SK-N-SH (cell line): ENCODE data around the gene ZDHHC11B.
"Not testable (repeated sequence)": the region's sequence is repeated elsewhere in the genome, so short reads cannot be mapped to it uniquely, and the experiment has no call there.

Experiments used
- EP300 ChIP-seq, 2 experiments: IDR thresholded peaks; 2 replicates each; pipeline versions ENCODE4 v1.4.0 to v1.6.1; 2012; ENCODE audit warnings: borderline replicate concordance in 1 of 2, low read depth in 1 of 2, low read length in 1 of 2
- SMC3 ChIP-seq: IDR thresholded peaks from 2 replicates; pipeline ENCODE4 v1.6.1; 2012; ENCODE audit warnings: low read depth, low read length, improper control_type of control experiment
- YY1 ChIP-seq: IDR thresholded peaks from 2 replicates; pipeline ENCODE4 v1.4.0; 2012; ENCODE audit warnings: low read depth, mild to moderate bottlenecking
- TF ChIP-seq, protein P1 (sequence below): fragments of 200-600 bp; sonication (generic); IDR thresholded peaks from 2 replicates; pipeline ENCODE4 v1.6.1; 2017; ENCODE audit warnings: antibody characterized with exemption, mild to moderate bottlenecking, moderate library complexity
- TF ChIP-seq, protein P2 (sequence below): IDR thresholded peaks from 2 replicates; pipeline ENCODE4 v1.4.0; 2012; ENCODE audit warnings: low read depth

GRCh38 chr5:772931-773330 lies 11.6 kb downstream of the ZDHHC11B start:
- TF ChIP-seq SMC3; EP300 (IDR thresholded peaks at IDR 0.05; ENCODE audit: borderline replicate concordance in 1 of 2, low read depth in 1 of 2, low read length in 1 of 2); YY1: not testable (repeated sequence)
- TF ChIP-seq, protein P1, sequence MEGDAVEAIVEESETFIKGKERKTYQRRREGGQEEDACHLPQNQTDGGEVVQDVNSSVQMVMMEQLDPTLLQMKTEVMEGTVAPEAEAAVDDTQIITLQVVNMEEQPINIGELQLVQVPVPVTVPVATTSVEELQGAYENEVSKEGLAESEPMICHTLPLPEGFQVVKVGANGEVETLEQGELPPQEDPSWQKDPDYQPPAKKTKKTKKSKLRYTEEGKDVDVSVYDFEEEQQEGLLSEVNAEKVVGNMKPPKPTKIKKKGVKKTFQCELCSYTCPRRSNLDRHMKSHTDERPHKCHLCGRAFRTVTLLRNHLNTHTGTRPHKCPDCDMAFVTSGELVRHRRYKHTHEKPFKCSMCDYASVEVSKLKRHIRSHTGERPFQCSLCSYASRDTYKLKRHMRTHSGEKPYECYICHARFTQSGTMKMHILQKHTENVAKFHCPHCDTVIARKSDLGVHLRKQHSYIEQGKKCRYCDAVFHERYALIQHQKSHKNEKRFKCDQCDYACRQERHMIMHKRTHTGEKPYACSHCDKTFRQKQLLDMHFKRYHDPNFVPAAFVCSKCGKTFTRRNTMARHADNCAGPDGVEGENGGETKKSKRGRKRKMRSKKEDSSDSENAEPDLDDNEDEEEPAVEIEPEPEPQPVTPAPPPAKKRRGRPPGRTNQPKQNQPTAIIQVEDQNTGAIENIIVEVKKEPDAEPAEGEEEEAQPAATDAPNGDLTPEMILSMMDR = not testable (repeated sequence)
- TF ChIP-seq, protein P2, sequence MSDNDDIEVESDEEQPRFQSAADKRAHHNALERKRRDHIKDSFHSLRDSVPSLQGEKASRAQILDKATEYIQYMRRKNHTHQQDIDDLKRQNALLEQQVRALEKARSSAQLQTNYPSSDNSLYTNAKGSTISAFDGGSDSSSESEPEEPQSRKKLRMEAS = not testable (repeated sequence)
